Panc1 (cell line): ENCODE results near the gene SCYGR6. TPM values are rescaled to one million over a fixed set of nuclear protein-coding genes. Genes with fewer than 3 reads are reported as not detected.
"Not testable (repeated sequence)": the region's sequence is repeated elsewhere in the genome, so short reads cannot be mapped to it uniquely, and the experiment has no call there.

ENCODE experiments used
- ATAC-seq: fragments of 200-7000 bp; cut with Tn5 transposase; 2 replicates; pipeline ENCODE4 v1.9.1; 2020; ENCODE audit warnings: mild to moderate bottlenecking, moderate library complexity
- BruUV-seq: library from RNA; stranded (reverse); fragments of 400-500 nt; replicated peaks from 2 replicates; lab custom pipeline; 2021; lab: Mats Ljungman, UMichigan
- CTCF ChIA-PET: fragments of 300-600 bp; sonication (Branson Sonifier 250); formaldehyde crosslinking; loops from one replicate; lab custom pipeline; 2022; ENCODE audit warnings: antibody characterized with exemption; lab: Charles Lee
- POLR2A ChIA-PET: fragments of 300-600 bp; sonication (Branson Sonifier 250); formaldehyde crosslinking; loops from one replicate; lab custom pipeline; 2022; ENCODE audit warnings: antibody characterized with exemption; lab: Charles Lee
- DNase-seq: peaks from one replicate; pipeline ENCODE4 v3.0.0-alpha.2; 2010; ENCODE audit warnings: low read depth, low spot score
- H3K27ac ChIP-seq: 2 replicates; pipeline ENCODE4 v1.5.1; 2011; ENCODE audit warnings: mild to moderate bottlenecking, low read length, inconsistent platforms
- H3K27me3 ChIP-seq: fragments of 200-500 bp; sonication (Bioruptor generic); 2 replicates; pipeline ENCODE4 v1.6.0; 2014; ENCODE audit warnings: low read length, inconsistent platforms; ENCODE audit not compliant: control insufficient read depth, insufficient read depth
- H3K36me3 ChIP-seq: fragments of 200-500 bp; sonication (Bioruptor generic); 2 replicates; pipeline ENCODE4 v1.5.1; 2014; ENCODE audit warnings: inconsistent platforms, mild to moderate bottlenecking, low read length, moderate library complexity; ENCODE audit not compliant: control insufficient read depth, insufficient read depth
- H3K4me1 ChIP-seq: 2 replicates; pipeline ENCODE4 v1.5.1; 2011; ENCODE audit warnings: inconsistent platforms, mild to moderate bottlenecking, low read length, moderate library complexity; ENCODE audit not compliant: control insufficient read depth, insufficient read depth
- H3K4me3 ChIP-seq, 2 experiments: 2 replicates each; pipeline ENCODE4 v1.5.1; 2011 to 2012; ENCODE audit warnings: low read depth in 2 of 2, low read length in 2 of 2, mild to moderate bottlenecking in 2 of 2, inconsistent platforms in 1 of 2, moderate library complexity in 1 of 2
- H3K9me3 ChIP-seq: fragments of 200-500 bp; sonication (Bioruptor generic); 2 replicates; pipeline ENCODE4 v1.5.1; 2014; ENCODE audit warnings: low read depth, mild to moderate bottlenecking, inconsistent platforms, low read length, moderate library complexity; ENCODE audit not compliant: control insufficient read depth, insufficient read depth
- POLR2AphosphoS5 ChIP-seq: IDR thresholded peaks from 2 replicates; pipeline ENCODE4 v1.6.1; 2012; ENCODE audit warnings: mild to moderate bottlenecking, low read depth, low read length, moderate library complexity
- SIN3A ChIP-seq: IDR thresholded peaks from 2 replicates; pipeline ENCODE4 v1.6.1; 2012; ENCODE audit warnings: low read depth, mild to moderate bottlenecking, low read length, moderate library complexity, borderline replicate concordance; ENCODE audit not compliant: insufficient read depth
- TCF7L2 ChIP-seq: IDR thresholded peaks from 2 replicates; pipeline ENCODE4 v1.6.1; 2011; ENCODE audit warnings: mild to moderate bottlenecking, low read depth, low read length, inconsistent platforms
- in situ Hi-C: cut with HindIII; loops from 2 replicates; pipeline ENCODE4 v1.10.0; 2016; ENCODE audit warnings: low sequenced_read_pairs, low pct_unique_long_range_greater_than_20kb
- intact Hi-C: fragments of 100-400 bp; cut with micrococcal nuclease; formaldehyde crosslinking; loops from one replicate; pipeline ENCODE4 v1.10.0; 2022; ENCODE audit not compliant: unreplicated experiment
- total RNA-seq: library from RNA; stranded (reverse); gene quantifications from one replicate; pipeline ENCODE4 v1.2.1, GENCODE V29; 2021; ENCODE audit not compliant: unreplicated experiment
- TF ChIP-seq, protein P1 (sequence below): fragments of 450-650 bp; IDR thresholded peaks from 2 replicates; pipeline ENCODE4 v1.5.1; 2017; ENCODE audit warnings: mild to moderate bottlenecking
- TF ChIP-seq, protein P2 (sequence below), 2 experiments: IDR thresholded peaks; 2 replicates each; pipeline ENCODE4 v1.6.1; 2011 to 2012; ENCODE audit warnings: low read depth in 2 of 2, control low read depth in 1 of 2, low read length in 1 of 2, mild to moderate bottlenecking in 1 of 2, moderate library complexity in 1 of 2; ENCODE audit not compliant: insufficient read depth in 1 of 2

The SCYGR6 gene
- total RNA-seq, 1 experiment from 2014 or later: not detected

DNA sequence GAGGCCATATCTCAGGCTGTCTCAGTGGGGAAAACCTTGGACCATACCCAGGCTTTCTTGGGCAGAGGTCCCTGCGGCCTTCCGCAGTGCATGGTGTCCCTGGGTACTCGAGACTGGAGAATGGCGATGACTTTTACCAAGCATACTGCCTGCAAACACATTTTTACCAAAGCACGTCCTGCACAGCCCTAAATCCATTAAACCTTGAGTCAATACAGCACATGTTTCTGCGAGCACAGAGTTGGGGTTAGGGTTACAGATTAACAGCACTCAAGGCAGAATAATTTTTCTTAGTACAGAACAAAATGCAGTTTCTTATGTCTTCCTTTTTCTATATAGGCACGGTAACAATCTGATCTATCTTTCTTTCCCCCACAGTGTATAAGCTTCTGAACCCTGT, 1.7 kb downstream of the SCYGR6 start:
- H3K36me3 ChIP-seq, POLR2A ChIA-PET, ATAC-seq, DNase-seq, H3K4me1 ChIP-seq, H3K4me3 ChIP-seq, in situ Hi-C loops, H3K9me3 ChIP-seq, BruUV-seq, H3K27me3 ChIP-seq, H3K27ac ChIP-seq, CTCF ChIA-PET, intact Hi-C loops: not testable (repeated sequence)

DNA sequence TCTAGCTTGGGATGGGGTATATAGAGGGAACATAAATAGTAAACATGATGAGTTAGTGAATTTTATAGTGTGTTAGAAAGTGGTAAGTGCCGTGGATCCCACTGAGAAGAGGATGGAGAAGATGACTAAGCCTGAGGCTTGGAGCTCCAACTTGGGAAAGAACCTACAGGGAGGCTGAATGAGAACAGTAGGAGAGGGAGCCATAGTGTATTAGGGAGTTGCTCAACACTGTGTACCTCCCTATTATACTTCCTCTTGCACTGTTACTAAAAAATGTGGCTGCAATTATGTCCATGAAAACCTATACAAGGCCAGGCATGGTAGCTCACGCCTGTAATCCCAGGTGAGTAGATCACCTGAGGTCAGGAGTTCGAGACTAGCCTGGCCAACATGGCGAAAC, 3.9 kb downstream of the SCYGR6 start:
- Histone ChIP-seq H3K36me3 (no peaks in the 10 kb centered on the region), H3K4me1 (no peaks in the 10 kb centered on the region), H3K27ac (no peak overlapping the region), H3K9me3 (no peaks in the 10 kb centered on the region), H3K4me3 (no peak overlapping the region), H3K27me3 (peaks cover 3% of the 10 kb centered on the region; the same call in 1 of the 2 replicates)
- no TSS peak for BruUV-seq
- TF ChIP-seq, protein P1, sequence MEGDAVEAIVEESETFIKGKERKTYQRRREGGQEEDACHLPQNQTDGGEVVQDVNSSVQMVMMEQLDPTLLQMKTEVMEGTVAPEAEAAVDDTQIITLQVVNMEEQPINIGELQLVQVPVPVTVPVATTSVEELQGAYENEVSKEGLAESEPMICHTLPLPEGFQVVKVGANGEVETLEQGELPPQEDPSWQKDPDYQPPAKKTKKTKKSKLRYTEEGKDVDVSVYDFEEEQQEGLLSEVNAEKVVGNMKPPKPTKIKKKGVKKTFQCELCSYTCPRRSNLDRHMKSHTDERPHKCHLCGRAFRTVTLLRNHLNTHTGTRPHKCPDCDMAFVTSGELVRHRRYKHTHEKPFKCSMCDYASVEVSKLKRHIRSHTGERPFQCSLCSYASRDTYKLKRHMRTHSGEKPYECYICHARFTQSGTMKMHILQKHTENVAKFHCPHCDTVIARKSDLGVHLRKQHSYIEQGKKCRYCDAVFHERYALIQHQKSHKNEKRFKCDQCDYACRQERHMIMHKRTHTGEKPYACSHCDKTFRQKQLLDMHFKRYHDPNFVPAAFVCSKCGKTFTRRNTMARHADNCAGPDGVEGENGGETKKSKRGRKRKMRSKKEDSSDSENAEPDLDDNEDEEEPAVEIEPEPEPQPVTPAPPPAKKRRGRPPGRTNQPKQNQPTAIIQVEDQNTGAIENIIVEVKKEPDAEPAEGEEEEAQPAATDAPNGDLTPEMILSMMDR: no peak
- TF ChIP-seq, protein P2, sequence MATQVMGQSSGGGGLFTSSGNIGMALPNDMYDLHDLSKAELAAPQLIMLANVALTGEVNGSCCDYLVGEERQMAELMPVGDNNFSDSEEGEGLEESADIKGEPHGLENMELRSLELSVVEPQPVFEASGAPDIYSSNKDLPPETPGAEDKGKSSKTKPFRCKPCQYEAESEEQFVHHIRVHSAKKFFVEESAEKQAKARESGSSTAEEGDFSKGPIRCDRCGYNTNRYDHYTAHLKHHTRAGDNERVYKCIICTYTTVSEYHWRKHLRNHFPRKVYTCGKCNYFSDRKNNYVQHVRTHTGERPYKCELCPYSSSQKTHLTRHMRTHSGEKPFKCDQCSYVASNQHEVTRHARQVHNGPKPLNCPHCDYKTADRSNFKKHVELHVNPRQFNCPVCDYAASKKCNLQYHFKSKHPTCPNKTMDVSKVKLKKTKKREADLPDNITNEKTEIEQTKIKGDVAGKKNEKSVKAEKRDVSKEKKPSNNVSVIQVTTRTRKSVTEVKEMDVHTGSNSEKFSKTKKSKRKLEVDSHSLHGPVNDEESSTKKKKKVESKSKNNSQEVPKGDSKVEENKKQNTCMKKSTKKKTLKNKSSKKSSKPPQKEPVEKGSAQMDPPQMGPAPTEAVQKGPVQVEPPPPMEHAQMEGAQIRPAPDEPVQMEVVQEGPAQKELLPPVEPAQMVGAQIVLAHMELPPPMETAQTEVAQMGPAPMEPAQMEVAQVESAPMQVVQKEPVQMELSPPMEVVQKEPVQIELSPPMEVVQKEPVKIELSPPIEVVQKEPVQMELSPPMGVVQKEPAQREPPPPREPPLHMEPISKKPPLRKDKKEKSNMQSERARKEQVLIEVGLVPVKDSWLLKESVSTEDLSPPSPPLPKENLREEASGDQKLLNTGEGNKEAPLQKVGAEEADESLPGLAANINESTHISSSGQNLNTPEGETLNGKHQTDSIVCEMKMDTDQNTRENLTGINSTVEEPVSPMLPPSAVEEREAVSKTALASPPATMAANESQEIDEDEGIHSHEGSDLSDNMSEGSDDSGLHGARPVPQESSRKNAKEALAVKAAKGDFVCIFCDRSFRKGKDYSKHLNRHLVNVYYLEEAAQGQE (IDR thresholded peaks at IDR 0.05; ENCODE audit: insufficient read depth in 1 of 2, low read depth in 2 of 2, low read length in 1 of 2): no peak
- TF ChIP-seq SIN3A (no peak), POLR2AphosphoS5 (no peak), TCF7L2 (no peak)
- no peak for DNase-seq
- in situ Hi-C loops (no loop called here), intact Hi-C loops (no loop called here)
- POLR2A ChIA-PET: no interaction called here
- CTCF ChIA-PET: no interaction called here
- ATAC-seq: no peak

DNA sequence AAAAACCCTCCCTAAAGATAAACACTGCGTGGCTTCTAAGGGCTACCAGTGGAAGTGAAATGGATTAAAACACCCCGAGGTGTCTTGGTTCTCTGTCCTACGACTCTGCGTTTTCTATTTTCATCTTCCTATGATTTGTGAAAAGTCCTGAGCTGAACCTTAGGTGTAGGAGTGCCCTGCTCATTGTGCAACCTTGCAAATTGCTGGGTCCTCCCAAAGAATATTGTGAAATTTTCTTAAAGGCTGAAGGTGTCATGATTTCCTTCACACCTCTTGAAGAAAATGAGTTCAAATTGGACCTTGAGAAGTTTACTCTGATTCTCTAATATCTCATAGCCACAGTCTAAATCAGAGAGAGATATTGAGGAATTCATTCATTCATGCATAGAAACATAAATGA, 4.9 kb downstream of the SCYGR6 start:
- DNase-seq (no peak), ATAC-seq (no peak)
- BruUV-seq: no TSS peak
- Histone ChIP-seq H3K9me3 (no peaks in the 10 kb centered on the region), H3K4me3 (no peak overlapping the region), H3K4me1 (no peaks in the 10 kb centered on the region), H3K36me3 (no peaks in the 10 kb centered on the region), H3K27me3 (no peaks in the 10 kb centered on the region), H3K27ac (no peak overlapping the region)
- in situ Hi-C loops (no loop called here), intact Hi-C loops (no loop called here)
- ChIA-PET CTCF (no interaction called here), POLR2A (no interaction called here)
- TF ChIP-seq, protein P1: no peak
- no peak for TF ChIP-seq TCF7L2
